ENCODE data around the gene PIEZO2.

PIEZO2 gene

GRCh38 chr18:10718809-10719208 is 430.6 kb downstream of the PIEZO2 start:
- no peak for DNase-seq

- no peak for DNase-seq
Measured at GRCh38 chr18:10715791-10716190, 433.6 kb downstream of the PIEZO2 start.

DNA sequence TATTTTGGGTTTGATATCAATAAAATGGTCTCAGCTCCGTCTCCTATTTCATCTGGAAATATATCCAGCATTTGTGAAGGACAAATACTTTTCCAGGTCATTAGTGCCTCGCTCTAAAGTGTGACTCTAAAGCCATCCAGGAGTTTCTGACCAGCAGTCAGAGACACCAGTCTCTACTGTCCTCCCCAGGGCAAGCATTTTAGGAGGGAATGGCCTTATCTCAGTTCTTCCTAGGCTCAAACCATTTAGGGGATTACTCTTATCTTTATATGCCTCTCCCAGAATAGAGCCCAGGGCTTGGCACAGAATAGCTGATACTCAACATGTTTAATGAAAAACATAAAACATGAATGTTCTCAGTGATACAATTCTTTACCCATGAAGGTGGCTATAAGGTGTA is 436.0 kb downstream of the PIEZO2 start:
- DNase-seq = no peak

DNA sequence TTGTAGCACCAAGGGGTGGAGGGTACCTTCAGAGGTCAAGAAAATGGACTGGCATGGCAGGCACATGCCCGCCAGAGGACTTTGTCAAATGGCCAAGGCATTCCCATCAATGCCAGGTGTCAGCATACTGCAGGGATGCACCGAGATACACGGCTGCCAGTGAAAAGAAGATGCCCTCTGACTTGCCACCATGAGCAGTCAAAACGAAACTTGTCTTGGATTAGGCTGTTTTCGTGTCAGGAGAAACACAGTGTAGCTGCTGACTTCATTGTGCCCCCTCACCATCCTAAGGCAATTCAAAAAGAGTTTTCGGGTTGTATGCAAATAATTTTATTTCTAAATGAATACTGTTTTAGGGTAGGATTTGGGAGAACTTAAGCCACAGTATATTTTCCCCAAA is 442.1 kb downstream of the PIEZO2 start:
- DNase-seq = no peak

GRCh38 chr18:10705786-10706185 is 443.6 kb downstream of the PIEZO2 start:
- no peak for DNase-seq

DNA sequence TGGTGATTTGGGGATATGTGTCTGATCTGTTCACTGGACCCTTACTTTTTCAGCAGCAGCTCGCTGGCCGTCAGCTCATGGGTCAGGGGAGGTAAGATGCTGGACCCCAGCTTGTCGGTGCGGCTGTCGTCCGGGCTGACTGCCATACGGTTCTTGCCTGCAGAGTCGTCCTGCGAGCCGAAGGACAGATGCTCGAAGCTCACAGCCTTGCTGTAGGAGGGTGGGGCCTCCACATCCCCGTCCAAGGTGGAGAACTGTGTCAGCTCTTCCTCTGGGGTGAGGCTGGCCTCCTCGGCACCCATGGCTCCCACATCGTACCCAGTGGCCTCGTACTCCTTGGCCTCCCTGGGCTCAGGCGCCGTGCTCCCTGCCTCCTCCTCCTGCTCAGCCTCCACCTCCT is 444.1 kb downstream of the PIEZO2 start:
- DNase-seq = no peak

GRCh38 chr18:10702206-10702605 is 447.2 kb downstream of the PIEZO2 start:
- DNase-seq = no peak

DNA sequence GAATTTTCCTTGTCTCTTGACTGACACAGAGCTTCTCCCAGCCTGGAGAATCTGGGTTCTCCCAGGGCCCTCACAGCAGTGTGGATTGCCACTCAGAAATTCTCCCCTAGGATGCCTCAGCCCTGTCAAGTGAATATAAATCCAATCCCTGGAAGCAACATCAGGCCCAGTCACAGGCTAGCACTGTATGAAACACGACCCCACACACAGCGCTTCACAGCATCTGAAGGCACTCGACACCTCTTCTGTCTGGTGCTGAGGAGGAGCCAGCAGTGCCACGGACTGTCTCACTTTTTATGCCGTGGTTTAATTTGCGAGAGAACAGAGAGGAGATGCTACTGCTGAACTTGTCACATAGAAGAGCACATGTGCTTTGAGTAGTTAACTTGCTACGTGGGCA is 459.0 kb downstream of the PIEZO2 start:
- DNase-seq = no peak

DNA sequence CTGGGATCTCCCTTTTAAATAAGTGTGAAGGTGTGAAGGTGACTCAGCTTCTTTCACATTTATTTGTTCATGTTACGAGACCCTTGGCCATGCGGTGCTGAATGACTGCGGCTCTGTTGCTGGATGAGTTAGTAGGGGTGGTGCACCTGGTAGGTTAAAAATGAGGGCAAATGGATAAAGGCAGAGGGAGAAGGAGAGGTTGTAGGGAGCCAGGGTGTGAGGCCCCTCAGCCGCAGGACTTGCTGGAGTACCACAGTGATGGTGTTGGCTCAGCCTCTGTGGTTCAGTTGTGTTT is 459.4 kb downstream of the PIEZO2 start:
- no peak for DNase-seq

DNA sequence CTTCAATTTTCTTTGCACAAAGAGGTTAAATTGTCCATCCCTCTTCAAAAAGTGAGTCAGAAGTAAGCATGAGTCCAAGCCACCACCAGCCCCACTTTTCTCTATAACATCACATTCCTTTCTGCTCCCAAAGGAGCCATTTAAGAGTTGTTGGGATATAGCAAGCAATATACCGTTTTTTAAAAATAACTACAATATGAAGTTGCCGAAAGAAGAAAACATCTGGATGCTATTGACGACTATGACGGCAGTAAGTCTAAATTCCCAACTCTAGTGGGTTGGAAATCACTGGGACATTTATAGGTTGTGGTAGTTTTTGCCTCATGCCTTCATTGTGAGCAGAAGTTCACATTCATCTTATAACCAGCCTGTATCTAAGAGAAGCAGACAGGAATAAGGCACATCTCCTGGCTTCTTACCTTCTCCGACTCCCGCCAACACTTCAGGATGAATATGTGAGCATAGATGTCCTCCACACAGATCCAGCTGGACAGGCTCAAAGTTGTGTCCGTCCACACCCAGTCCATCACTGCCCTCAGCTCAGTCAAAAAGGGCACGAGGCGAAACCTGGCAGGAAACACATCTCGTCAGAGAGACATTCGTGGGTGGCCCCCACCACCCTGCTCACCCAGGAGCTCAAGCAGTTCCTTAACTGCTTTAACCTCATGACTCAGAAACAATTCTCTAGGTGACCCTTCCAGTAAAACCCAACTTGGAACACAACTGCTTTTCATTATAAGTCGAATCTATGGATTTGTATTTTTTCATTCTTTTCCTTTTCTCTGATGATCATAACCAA is 459.9 kb downstream of the PIEZO2 start:
- DNase-seq = no peak

DNA sequence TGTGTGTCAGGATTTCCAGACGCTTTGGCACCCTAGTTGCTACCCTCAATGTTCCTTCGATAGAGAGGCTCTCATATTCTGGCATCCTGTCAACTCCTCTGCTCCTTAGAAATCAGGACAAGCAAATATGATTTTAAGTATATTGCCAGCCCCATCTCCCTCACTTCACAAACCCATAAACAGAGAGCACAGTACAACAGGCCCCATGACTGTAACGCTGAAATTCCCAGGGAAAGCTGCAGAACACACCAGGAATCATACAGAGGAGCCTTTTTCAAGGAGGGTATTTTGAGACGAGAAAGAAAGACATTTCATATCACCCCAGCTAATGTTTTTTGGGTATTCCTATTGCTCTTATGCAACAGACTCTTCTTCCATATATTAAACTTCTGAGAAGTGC is 460.6 kb downstream of the PIEZO2 start:
- no peak for DNase-seq

GRCh38 chr18:10687161-10687925 is 462.0 kb downstream of the PIEZO2 start:
- DNase-seq = no peak

- no peak for DNase-seq
Measured at GRCh38 chr18:10686308-10686707, 463.1 kb downstream of the PIEZO2 start.

- DNase-seq = no peak
Measured at GRCh38 chr18:10685484-10685883, 463.9 kb downstream of the PIEZO2 start.

GRCh38 chr18:10682368-10682714 is 467.0 kb downstream of the PIEZO2 start:
- no peak for DNase-seq

DNA sequence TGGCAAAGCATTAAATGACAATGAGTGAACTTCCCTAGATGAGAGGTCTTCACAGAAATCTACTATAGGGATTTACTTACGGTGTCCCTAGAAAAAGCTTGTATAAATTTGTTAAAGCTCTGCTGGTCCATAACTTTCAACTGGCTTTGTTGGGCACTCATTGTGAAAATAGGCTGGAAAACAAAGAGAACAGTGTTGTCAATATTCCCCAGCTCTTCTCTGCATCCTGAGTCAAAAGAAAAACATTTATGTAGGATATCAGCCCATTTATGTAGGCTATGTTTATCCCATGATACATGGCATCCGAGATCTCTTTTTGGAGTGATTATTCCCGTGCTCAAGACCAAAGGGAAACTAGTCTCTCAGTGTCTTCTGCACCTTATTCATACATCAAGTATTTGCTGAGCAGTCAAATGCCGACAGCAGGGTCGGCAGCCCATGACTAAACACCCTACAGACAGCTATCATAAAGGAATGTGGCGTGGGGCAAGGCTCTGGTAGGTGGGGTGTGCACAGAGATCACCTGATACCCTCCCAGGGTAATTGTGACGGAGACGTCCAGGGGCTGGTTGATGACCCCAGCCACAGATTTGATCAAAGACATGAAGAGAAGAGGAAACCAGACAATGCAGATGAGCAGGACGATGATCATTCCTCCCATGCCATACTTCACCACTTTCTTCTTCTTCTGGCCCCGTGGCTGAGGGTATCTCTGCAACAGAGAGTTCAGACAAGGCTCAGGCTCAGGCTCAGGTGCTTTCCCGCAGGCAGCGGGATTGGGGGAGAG is 467.6 kb downstream of the PIEZO2 start:
- DNase-seq = no peak

GRCh38 chr18:10680271-10680596 is 469.1 kb downstream of the PIEZO2 start:
- no peak for DNase-seq

DNA sequence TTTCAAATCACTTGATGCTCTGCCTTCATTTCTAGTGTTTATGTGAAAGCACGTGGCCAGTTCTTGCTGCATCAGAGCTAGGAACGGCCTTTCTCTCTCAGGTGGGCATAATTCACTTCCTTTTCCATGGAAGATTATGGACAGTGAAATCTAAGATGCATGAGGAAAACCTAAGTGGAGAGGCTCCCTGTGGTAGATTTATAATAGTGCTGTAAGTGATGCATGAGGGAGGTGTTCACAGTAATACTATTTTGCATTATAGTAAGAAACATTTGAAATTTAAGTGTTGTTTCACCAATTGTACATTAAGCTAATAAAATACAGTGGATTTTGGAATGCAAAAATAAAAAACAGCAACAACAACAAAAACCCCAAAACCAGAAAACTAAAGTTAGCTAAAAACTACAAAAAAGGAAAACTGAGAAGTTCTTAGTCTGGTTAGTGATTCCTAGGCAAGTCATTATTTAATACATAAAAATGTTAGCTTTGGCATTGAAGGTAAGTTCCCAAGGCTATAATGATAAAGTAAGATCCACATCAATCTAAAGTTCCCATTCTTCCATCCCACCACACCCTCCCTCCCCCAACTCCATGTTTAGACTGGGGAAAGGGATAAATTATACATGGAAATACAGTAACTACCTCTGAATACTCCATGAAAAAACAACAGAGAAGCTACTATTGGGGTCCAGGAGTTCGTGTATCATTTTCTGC is 469.7 kb downstream of the PIEZO2 start:
- no peak for DNase-seq

DNA sequence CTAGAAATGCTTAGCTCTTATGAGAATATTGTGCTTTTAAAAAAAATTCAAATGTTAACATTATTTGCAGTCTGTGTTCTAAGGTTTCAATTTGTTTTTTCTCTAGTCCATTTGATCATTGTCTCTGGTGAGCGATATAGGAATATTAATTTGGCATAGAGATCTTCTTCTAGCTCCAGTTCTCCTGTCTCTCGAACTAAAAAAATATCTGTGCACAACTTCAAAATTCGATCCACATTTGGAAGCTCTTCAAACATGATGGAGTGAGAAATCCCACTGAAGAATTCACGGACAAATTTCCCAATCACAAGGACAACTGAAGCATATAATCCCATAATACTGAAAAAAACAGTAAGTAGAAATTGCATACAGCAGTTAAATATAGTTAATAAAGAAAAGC is 477.9 kb downstream of the PIEZO2 start:
- DNase-seq = no peak

DNA sequence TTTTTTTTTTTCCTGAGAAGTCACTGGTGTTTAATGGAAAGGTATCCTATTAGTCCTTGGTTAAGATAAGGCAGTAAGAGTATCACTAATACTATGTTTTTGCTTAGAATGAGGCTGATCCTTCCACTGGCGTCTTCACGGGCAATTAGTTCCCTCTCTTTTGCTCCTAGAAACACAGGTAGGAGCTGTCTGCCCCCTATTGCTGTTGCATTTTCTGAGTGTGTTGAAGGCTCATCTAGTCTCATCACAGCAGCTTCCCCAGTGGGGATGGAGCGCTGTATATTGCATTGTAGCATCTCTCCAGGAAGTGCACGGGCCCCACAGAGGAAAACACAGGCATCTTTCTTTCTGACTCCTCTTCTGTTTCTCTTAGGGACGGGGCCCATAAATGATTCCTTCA is 478.5 kb downstream of the PIEZO2 start:
- no peak for DNase-seq

DNA sequence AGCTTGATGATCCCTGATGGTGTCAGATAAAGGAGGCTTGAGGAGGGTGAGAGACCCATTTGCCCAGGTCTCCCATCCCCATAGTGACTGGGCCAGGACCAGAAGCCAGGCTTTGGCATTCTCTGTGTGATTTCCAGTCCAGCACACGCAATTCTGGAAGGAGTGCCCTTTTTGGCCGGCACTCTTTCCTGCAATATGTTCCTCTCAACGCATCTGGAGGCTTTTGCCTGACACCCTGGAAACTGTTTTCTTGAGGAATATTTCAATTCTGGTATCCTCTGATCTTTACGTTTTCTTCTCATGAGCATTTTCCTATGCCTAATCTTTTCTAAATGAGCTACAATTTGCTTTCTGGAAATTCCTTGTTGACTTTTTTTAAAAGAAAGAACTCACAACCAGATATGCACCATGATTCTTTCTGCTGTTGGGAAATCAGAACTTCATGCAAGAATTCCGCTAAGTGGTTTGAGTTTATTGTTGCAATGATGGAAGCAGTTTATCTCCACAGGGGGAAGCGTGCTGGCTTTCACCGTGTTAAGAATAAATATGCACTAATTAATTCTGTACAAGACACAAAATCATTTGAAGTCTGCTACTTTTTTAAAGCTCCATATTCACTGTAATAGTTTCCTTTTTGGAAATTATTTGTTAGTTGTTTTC is 479.8 kb downstream of the PIEZO2 start:
- no peak for DNase-seq

GRCh38 chr18:10663750-10664149 is 485.6 kb downstream of the PIEZO2 start:
- no peak for DNase-seq

DNA sequence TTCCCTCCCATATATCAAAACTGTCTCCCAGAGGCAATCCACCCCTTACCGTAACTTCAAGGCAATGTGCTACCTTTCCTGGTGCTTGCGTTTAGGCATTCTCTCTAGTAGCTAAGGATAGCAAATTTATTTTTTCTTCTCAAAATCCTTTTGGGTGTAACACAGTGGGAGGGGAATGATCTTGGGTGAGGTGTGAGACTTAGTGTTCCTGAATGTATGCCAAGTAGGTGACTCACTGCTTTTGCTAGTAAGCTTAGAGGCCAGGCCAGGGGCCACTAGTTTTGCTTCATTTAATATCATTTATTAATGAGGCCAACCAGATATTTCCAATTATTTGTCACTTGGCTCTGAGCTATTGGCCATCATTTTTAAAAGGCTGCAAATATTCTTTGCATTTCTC is 488.1 kb downstream of the PIEZO2 start:
- DNase-seq = no peak

Measured in activated CD4-positive, CD25-positive, alpha-beta regulatory T cell (primary cell).